H1 (cell line): ENCODE measurements around the gene P2RY14. TPM values are rescaled to one million over a fixed set of nuclear protein-coding genes. Genes with fewer than 3 reads are reported as not detected.

ENCODE experiments used
- CTCF ChIA-PET: fragments of 300-600 bp; sonication (Branson Sonifier 250); formaldehyde crosslinking; loops from one replicate; lab custom pipeline; 2021; ENCODE audit not compliant: partially characterized antibody; lab: Charles Lee
- POLR2A ChIA-PET: fragments of 300-600 bp; sonication (Branson Sonifier 250); formaldehyde crosslinking; loops from one replicate; lab custom pipeline; 2021; ENCODE audit warnings: inconsistent platforms; ENCODE audit not compliant: partially characterized antibody; lab: Charles Lee
- DNase-seq, 2 experiments: peaks; one replicate each; pipeline versions ENCODE4 v3.0.0 to v3.0.0-alpha.2; 2010 to 2022; ENCODE audit warnings: low spot score in 2 of 2, low read depth in 1 of 2, mixed read lengths in 1 of 2
- FAIRE-seq: peaks from 2 replicates; lab custom pipeline; 2011; peaks lifted over from hg19 to GRCh38; lab: Jason Lieb, UNC
- H2AFZ ChIP-seq: 2 replicates; pipeline ENCODE4 v1.8.1; 2012; ENCODE audit warnings: low read length, inconsistent platforms
- H2AK5ac ChIP-seq: 2 replicates; pipeline ENCODE4 v1.6.1; 2013; ENCODE audit warnings: low read depth, low read length
- H2BK120ac ChIP-seq: replicated peaks from 2 replicates; pipeline ENCODE3; 2013; ENCODE audit warnings: low read depth, low read length, inconsistent platforms
- H2BK12ac ChIP-seq: 2 replicates; pipeline ENCODE4 v1.6.1; 2013; ENCODE audit warnings: low read depth, low read length
- H2BK15ac ChIP-seq: 2 replicates; pipeline ENCODE4 v1.6.1; 2013; ENCODE audit warnings: low read length
- H2BK20ac ChIP-seq: 2 replicates; pipeline ENCODE4 v1.6.1; 2013; ENCODE audit warnings: low read length
- H2BK5ac ChIP-seq: 2 replicates; pipeline ENCODE4 v1.6.1; 2013; ENCODE audit warnings: low read depth, low read length
- H3K14ac ChIP-seq: 2 replicates; pipeline ENCODE4 v1.6.1; 2013; ENCODE audit warnings: inconsistent platforms; ENCODE audit not compliant: insufficient read length
- H3K18ac ChIP-seq: 2 replicates; pipeline ENCODE4 v1.6.1; 2013; ENCODE audit warnings: low read length; ENCODE audit errors: extremely low read depth
- H3K23ac ChIP-seq: 2 replicates; pipeline ENCODE4 v1.6.1; 2013; ENCODE audit warnings: inconsistent platforms; ENCODE audit not compliant: insufficient read length
- H3K23me2 ChIP-seq: 2 replicates; pipeline ENCODE4 v1.6.1; 2013; ENCODE audit warnings: low read depth, low read length
- H3K27ac ChIP-seq: 2 replicates; pipeline ENCODE4 v1.6.1; 2011; ENCODE audit warnings: low read depth, low read length, inconsistent platforms
- H3K27me3 ChIP-seq, 4 experiments: replicated peaks in 1 of 4; 1 replicate in 1 of 4; 2 replicates in 3 of 4; pipeline versions ENCODE4 v1.6.1 to v1.8.1; 2011 to 2013; ENCODE audit warnings: low read length in 3 of 4, mild to moderate bottlenecking in 3 of 4, inconsistent platforms in 2 of 4, mixed read lengths in 2 of 4, moderate library complexity in 1 of 4; ENCODE audit not compliant: control insufficient read depth in 3 of 4, insufficient read depth in 3 of 4; ENCODE audit errors: extremely low read depth in 1 of 4
- H3K36me3 ChIP-seq, 4 experiments: 2 replicates each; pipeline versions ENCODE4 v1.6.1 to v1.8.1; 2011 to 2013; ENCODE audit warnings: mild to moderate bottlenecking in 4 of 4, low read length in 3 of 4, moderate library complexity in 2 of 4, control low read depth in 1 of 4, inconsistent platforms in 1 of 4; ENCODE audit not compliant: insufficient read depth in 4 of 4, control insufficient read depth in 2 of 4
- H3K4ac ChIP-seq: replicated peaks from 2 replicates; pipeline ENCODE3; 2013; ENCODE audit warnings: low read length, low read depth, mixed read lengths, inconsistent platforms; ENCODE audit not compliant: insufficient read length
- H3K4me1 ChIP-seq, 4 experiments: replicated peaks in 1 of 4; 1 replicate in 1 of 4; 2 replicates in 3 of 4; pipeline versions ENCODE4 v1.6.1 to v1.8.1; 2011 to 2013; ENCODE audit warnings: low read length in 3 of 4, inconsistent platforms in 2 of 4, mixed read lengths in 1 of 4; ENCODE audit not compliant: insufficient read depth in 4 of 4, control insufficient read depth in 3 of 4
- H3K4me2 ChIP-seq, 2 experiments: 2 replicates each; pipeline versions ENCODE4 v1.6.1 to v1.8.1; 2011 to 2013; ENCODE audit warnings: low read depth in 2 of 2, low read length in 2 of 2, control low read depth in 1 of 2, inconsistent platforms in 1 of 2, mild to moderate bottlenecking in 1 of 2; ENCODE audit not compliant: insufficient read depth in 1 of 2
- H3K4me3 ChIP-seq, 4 experiments: fragments of 200-600, 300-600 bp in 1 of 4; sonication (generic), shearing (Covaris generic), sonication (Bioruptor Twin) in 1 of 4; 2 replicates each; pipeline versions ENCODE4 v1.5.1 to v1.8.1; 2011 to 2016; ENCODE audit warnings: low read length in 4 of 4, low read depth in 3 of 4, control low read depth in 2 of 4, inconsistent platforms in 2 of 4, mild to moderate bottlenecking in 2 of 4, mixed read lengths in 1 of 4, moderate library complexity in 1 of 4; ENCODE audit not compliant: insufficient read depth in 2 of 4; ENCODE audit errors: extremely low read depth in 1 of 4
- H3K56ac ChIP-seq: replicated peaks from 2 replicates; pipeline ENCODE3; 2013; ENCODE audit warnings: low read depth, mild to moderate bottlenecking, mixed read lengths, low read length, inconsistent platforms; ENCODE audit not compliant: insufficient read length
- H3K79me1 ChIP-seq: 2 replicates; pipeline ENCODE4 v1.6.1; 2013; ENCODE audit warnings: low read depth, low read length, control low read depth
- H3K79me2 ChIP-seq, 2 experiments: 2 replicates each; pipeline versions ENCODE4 v1.6.1 to v1.8.1; 2012 to 2013; ENCODE audit warnings: low read length in 2 of 2, mild to moderate bottlenecking in 2 of 2, inconsistent platforms in 1 of 2; ENCODE audit not compliant: insufficient read depth in 2 of 2, control insufficient read depth in 1 of 2
- H3K9ac ChIP-seq, 4 experiments: replicated peaks in 1 of 4; 1 replicate in 1 of 4; 2 replicates in 3 of 4; pipeline versions ENCODE4 v1.6.1 to v1.8.1; 2011 to 2013; ENCODE audit warnings: low read depth in 3 of 4, low read length in 3 of 4, control low read depth in 2 of 4, mild to moderate bottlenecking in 2 of 4, moderate library complexity in 2 of 4, inconsistent platforms in 1 of 4; ENCODE audit errors: extremely low read depth in 1 of 4
- H3K9me3 ChIP-seq, 2 experiments: 2 replicates each; pipeline versions ENCODE4 v1.6.1 to v1.8.1; 2012 to 2013; ENCODE audit warnings: mild to moderate bottlenecking in 2 of 2, moderate library complexity in 2 of 2, control low read depth in 1 of 2, inconsistent platforms in 1 of 2, low read depth in 1 of 2, low read length in 1 of 2, mixed read lengths in 1 of 2; ENCODE audit not compliant: insufficient read depth in 2 of 2
- H4K20me1 ChIP-seq, 2 experiments: replicated peaks in 1 of 2; 2 replicates each; pipeline versions ENCODE3 to v1.8.1; 2011 to 2013; ENCODE audit warnings: inconsistent platforms in 2 of 2, low read length in 2 of 2, mild to moderate bottlenecking in 1 of 2; ENCODE audit not compliant: insufficient read depth in 2 of 2, control insufficient read depth in 1 of 2
- H4K5ac ChIP-seq: 2 replicates; pipeline ENCODE4 v1.6.1; 2013; ENCODE audit warnings: low read length, low read depth, mixed read lengths, inconsistent platforms; ENCODE audit not compliant: insufficient read length
- H4K8ac ChIP-seq: 2 replicates; pipeline ENCODE4 v1.8.0; 2013; ENCODE audit warnings: mild to moderate bottlenecking, moderate library complexity, low read length, inconsistent platforms; ENCODE audit not compliant: insufficient read depth; ENCODE audit errors: extremely low read depth
- H4K91ac ChIP-seq: replicated peaks from 2 replicates; pipeline ENCODE3; 2013; ENCODE audit warnings: low read length, mixed read lengths, inconsistent platforms; ENCODE audit not compliant: insufficient read length
- ATF2 ChIP-seq: IDR thresholded peaks from 2 replicates; pipeline ENCODE4 v1.6.1; 2012; ENCODE audit warnings: low read length, inconsistent platforms
- CBX5 ChIP-seq: fragments of 300-800, 300-1000 bp; sonication (generic); IDR thresholded peaks from 2 replicates; pipeline ENCODE4 v1.7.1; 2016; ENCODE audit warnings: antibody characterized with exemption, low read length, low read depth
- CHD2 ChIP-seq: IDR thresholded peaks from 2 replicates; pipeline ENCODE4 v1.6.1; 2012; ENCODE audit warnings: low read length, improper control_type of control experiment
- GABPA ChIP-seq: IDR thresholded peaks from 2 replicates; pipeline ENCODE4 v1.6.1; 2011; ENCODE audit warnings: mild to moderate bottlenecking, low read length, moderate library complexity, borderline replicate concordance; ENCODE audit not compliant: insufficient read depth
- JUN ChIP-seq: IDR thresholded peaks from 2 replicates; pipeline ENCODE4 v1.6.1; 2011; ENCODE audit warnings: low read depth, mild to moderate bottlenecking, improper control_type of control experiment, low read length
- POLR2A ChIP-seq, 2 experiments: IDR thresholded peaks; 1 replicate in 1 of 2; 2 replicates in 1 of 2; pipeline ENCODE4 v1.6.1; 2011; ENCODE audit warnings: low read depth in 2 of 2, low read length in 2 of 2, mild to moderate bottlenecking in 2 of 2; ENCODE audit errors: control extremely low read depth in 1 of 2
- RAD21 ChIP-seq, 2 experiments: IDR thresholded peaks in 1 of 2; conservative IDR thresholded peaks in 1 of 2; 2 replicates each; pipeline ENCODE4 v1.6.1; 2011; ENCODE audit warnings: low read depth in 2 of 2, low read length in 2 of 2, improper control_type of control experiment in 1 of 2, inconsistent platforms in 1 of 2, mild to moderate bottlenecking in 1 of 2, moderate library complexity in 1 of 2
- RXRA ChIP-seq: IDR thresholded peaks from 2 replicates; pipeline ENCODE4 v1.6.1; 2011; ENCODE audit warnings: low read depth, mild to moderate bottlenecking, low read length, moderate library complexity; ENCODE audit not compliant: insufficient read depth
- SIX5 ChIP-seq: IDR thresholded peaks from 2 replicates; pipeline ENCODE4 v1.6.1; 2011; ENCODE audit warnings: mild to moderate bottlenecking, low read depth, low read length
- TAF7 ChIP-seq: optimal IDR thresholded peaks from 2 replicates; pipeline ENCODE3; 2011; ENCODE audit warnings: low read depth, mild to moderate bottlenecking, inconsistent platforms, low read length, moderate library complexity, borderline replicate concordance
- WGBS, 2 experiments: shearing (Covaris generic) in 1 of 2; methylation state at CpG; one replicate each; pipeline versions ENCODE4 v1.1.6 to v1.1.7; 2013 to 2015; ENCODE audit warnings: low lambda C conversion rate in 2 of 2, mixed read lengths in 2 of 2, inconsistent platforms in 1 of 2, low coverage in 1 of 2, missing lambda C conversion rate in 1 of 2; ENCODE audit not compliant: insufficient replicate concordance in 2 of 2, insufficient coverage in 1 of 2, insufficient read length in 1 of 2; ENCODE audit errors: extremely low coverage in 1 of 2, missing lambda C conversion rate in 1 of 2; 5-methylcytosine and 5-hydroxymethylcytosine counted together
- polyA plus RNA-seq, 7 experiments: library from polyadenylated mRNA; depleted of rRNA in 3 of 7; stranded (reverse) in 5 of 7; unstranded in 2 of 7; fragments of >200 nt in 5 of 7; fragments of 200-250 nt in 2 of 7; gene quantifications; 1 replicate in 5 of 7; 2 replicates in 1 of 7; 4 replicates in 1 of 7; pipeline versions ENCODE4 v1.2.1 to v1.2.3, GENCODE V29; 2011 to 2013; ENCODE audit warnings: missing spikeins in 2 of 7, mixed read lengths in 2 of 7
- total RNA-seq: library from RNA; stranded (reverse); fragmentation: NEBNext Ultra II Directional; extraction: Animal tissue kit (Norgen Biotek cat#: 25700); gene quantifications from 2 replicates; pipeline ENCODE4 v1.2.1, GENCODE V29; 2021

Gene P2RY14
- total and polyA plus RNA-seq, 2 of the 8 experiments (the other 6 are each of a cell fraction or from before 2014, with no cell fraction given), result not detected

GRCh38 chr3:151268267-151269235 lies 9.8 kb downstream of the P2RY14 start:
- POLR2A ChIA-PET, result no interaction called here
- H2AK5ac ChIP-seq, result no peak overlapping the region
- TF ChIP-seq POLR2A (IDR thresholded peaks at IDR 0.05; ENCODE audit: control extremely low read depth in 1 of 2, low read depth in 2 of 2, low read length in 2 of 2) (no peak), ATF2 (no peak), CBX5 (no peak), SIX5 (no peak), JUN (no peak), RAD21 (IDR thresholded peaks at IDR 0.05 in 1 of 2, conservative IDR thresholded peaks at IDR 0.05 in 1 of 2; ENCODE audit: low read depth in 2 of 2, low read length in 2 of 2) (no peak), RXRA (no peak), CHD2 (no peak), TAF7 (no peak), GABPA (no peak)

More at GRCh38 chr3:151268267-151269235, 9.8 kb downstream of the P2RY14 start:
- DNase-seq (no peak), FAIRE-seq (peak; percentile 19)
- H3K9me3 ChIP-seq, result no peaks in the 10 kb centered on the region
- H2BK15ac ChIP-seq, result no peak overlapping the region
- no peak overlapping the region for H3K4me2 ChIP-seq
- H4K91ac ChIP-seq, result no peak overlapping the region
- H2BK120ac ChIP-seq, result no peak overlapping the region
- no peaks in the 10 kb centered on the region; the same call in 1 of the 2 replicates for H3K79me1 ChIP-seq
- no peak overlapping the region for H2BK20ac ChIP-seq
- no peaks in the 10 kb centered on the region for H4K20me1 ChIP-seq
- no peak overlapping the region for H3K9ac ChIP-seq
- no peak overlapping the region for H3K23ac ChIP-seq
- no peak overlapping the region for H2AFZ ChIP-seq
- no peaks in the 10 kb centered on the region for H3K23me2 ChIP-seq
- 91% methylated on average over 11 of the region's 11 CpGs; no CpG with 5 or more reads in 1 of the 2 experiments for WGBS, 2 experiments
- H2BK5ac ChIP-seq, result no peak overlapping the region
- CTCF ChIA-PET, result interaction anchor here (0.6 to 3.4 kb wide), 7 partner anchors 12 to 157 kb away, joined by 3 to 13 read pairs (median 4); no protein-coding TSS in a partner anchor
- H3K56ac ChIP-seq, result no peak overlapping the region
- no peak overlapping the region for H3K4ac ChIP-seq
- no peak overlapping the region for H3K4me3 ChIP-seq
- no peak overlapping the region for H2BK12ac ChIP-seq
- no peak overlapping the region for H3K18ac ChIP-seq
- no peak overlapping the region for H4K5ac ChIP-seq
- no peaks in the 10 kb centered on the region for H3K36me3 ChIP-seq
- H3K27me3 ChIP-seq, result no peaks in the 10 kb centered on the region
- H3K4me1 ChIP-seq, result peaks cover 0 to 7% (median 3%) of the 10 kb centered on the region in 4 experiments; a peak in 2 of 7 replicates
- no peaks in the 10 kb centered on the region for H3K79me2 ChIP-seq
- no peak overlapping the region for H3K14ac ChIP-seq
- no peak overlapping the region for H4K8ac ChIP-seq
- no peak overlapping the region for H3K27ac ChIP-seq
